HG02571 (cell line): ENCODE data around the gene TNFRSF13B.
"Not testable (repeated sequence)": the region's sequence is repeated elsewhere in the genome, so short reads cannot be mapped to it uniquely, and the experiment has no call there.

Experiments
- ATAC-seq: cut with Tn5 transposase; IDR thresholded peaks from one replicate; pipeline ENCODE4 v1.9.1; 2021; ENCODE audit warnings: mild to moderate bottlenecking, moderate library complexity; ENCODE audit not compliant: unreplicated experiment

Gene TNFRSF13B

DNA sequence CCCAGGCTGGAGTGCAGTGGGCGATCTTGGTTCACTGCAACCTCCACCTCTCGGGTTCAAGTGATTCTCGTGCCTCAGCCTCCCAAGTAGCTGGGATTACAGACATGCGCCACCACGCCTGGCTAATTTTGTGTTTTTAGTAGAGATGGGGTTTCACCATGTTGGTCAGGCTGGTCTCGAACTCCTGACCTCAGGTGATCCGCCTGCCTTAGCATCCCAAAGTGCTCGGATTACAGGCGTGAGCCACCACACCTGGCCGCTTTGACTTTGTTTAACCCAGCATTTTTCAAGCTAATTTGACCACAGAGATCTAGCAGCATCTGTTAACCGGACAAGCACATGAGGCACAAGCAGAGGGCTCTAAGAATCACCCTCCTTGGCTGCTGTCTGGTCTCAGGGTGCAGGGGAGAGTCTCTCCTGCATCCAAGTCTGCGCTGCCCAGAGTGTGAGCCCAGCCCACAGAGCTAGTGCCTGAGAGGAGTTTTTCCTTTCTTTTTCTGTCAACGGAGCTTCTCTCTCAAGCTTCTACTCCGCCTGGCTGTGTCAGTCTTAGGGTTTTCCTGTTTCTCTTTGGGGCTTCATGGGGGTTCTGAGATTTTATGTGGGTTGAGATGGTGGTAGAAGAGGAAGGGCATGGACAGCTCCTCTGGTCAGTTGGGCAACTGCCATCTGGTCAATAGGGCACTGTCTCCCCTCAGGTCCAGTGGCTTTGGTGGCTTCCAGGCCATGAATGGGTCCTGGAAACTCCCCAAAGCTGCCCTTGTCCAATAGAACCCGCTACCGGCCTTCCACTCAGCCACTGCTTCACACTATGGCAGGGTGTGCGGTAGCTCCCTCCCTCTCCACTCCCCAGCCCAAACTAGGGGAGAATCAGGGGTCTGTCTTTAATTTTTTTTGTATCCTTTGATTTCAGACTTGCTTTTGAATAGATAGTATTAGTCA lies 59.6 kb downstream of the TNFRSF13B start:
- no peak for ATAC-seq

GRCh38 chr17:16911141-16911937 lies 60.6 kb downstream of the TNFRSF13B start:
- ATAC-seq: no peak

- no peak for ATAC-seq
Observed at GRCh38 chr17:16910341-16910740, 61.6 kb downstream of the TNFRSF13B start.

DNA sequence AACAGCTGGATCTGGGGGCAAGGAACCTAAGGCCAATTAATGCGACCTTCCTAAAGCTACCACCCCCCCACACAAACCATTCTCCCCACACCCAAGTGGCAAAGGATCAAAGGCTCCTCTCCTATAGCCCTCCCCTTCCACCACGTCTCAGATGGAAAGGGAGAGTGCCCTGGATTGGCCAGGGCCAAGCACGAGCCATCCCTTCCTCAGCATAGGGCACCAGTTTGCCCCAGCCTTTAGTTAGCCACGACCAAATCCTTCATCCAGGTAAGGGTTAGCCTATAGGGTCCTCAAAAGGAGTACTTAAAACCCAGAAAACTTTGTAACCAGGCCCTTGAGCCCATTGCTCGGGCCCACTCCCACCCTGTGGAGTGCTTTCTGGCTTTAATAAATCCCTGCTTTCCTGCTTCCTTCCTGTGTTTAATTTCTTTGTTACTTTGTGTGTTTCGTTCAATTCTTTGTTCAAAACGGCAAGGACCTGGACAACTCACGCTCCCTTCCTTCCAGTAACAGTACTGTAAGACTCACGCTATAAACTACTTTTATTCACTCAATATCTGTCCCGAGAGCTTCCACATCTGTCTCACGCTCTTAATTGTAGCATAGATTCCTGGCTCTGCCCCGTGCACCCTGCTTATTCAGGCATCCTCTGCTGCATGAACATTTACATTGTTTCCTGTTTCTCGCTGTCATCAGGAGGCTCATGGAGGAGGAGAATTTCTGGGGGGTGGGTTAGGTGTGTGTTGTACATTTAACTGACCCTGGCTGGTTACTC lies 62.3 kb downstream of the TNFRSF13B start:
- no peak for ATAC-seq

DNA sequence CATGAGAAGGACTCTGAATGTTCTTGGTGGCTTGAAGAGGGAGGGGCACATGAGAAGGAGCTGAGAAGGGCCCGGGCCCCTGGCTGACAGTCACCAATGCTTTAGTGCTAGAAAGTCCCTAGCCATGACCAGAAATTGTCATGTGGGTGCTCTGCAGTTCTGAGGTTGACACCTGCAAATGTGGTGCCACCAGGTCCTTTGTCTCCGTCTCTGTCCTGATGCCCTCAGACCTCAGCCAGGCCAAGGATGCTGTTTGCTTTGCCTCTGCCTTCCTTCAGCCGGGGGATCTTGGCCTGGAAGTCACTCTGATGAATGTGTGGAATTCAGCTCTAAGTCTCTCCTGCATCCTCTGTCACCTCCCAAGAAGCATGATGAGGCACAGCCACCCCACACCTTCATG lies 63.6 kb downstream of the TNFRSF13B start:
- ATAC-seq: no peak

GRCh38 chr17:16906680-16907079 lies 65.2 kb downstream of the TNFRSF13B start:
- no peak for ATAC-seq

GRCh38 chr17:16905593-16906191 lies 66.2 kb downstream of the TNFRSF13B start:
- no peak for ATAC-seq

- ATAC-seq: not testable (repeated sequence)
Observed at GRCh38 chr17:16903070-16903469, 68.8 kb downstream of the TNFRSF13B start.

- no peak for ATAC-seq
Observed at GRCh38 chr17:16900288-16900882, 71.5 kb downstream of the TNFRSF13B start.

DNA sequence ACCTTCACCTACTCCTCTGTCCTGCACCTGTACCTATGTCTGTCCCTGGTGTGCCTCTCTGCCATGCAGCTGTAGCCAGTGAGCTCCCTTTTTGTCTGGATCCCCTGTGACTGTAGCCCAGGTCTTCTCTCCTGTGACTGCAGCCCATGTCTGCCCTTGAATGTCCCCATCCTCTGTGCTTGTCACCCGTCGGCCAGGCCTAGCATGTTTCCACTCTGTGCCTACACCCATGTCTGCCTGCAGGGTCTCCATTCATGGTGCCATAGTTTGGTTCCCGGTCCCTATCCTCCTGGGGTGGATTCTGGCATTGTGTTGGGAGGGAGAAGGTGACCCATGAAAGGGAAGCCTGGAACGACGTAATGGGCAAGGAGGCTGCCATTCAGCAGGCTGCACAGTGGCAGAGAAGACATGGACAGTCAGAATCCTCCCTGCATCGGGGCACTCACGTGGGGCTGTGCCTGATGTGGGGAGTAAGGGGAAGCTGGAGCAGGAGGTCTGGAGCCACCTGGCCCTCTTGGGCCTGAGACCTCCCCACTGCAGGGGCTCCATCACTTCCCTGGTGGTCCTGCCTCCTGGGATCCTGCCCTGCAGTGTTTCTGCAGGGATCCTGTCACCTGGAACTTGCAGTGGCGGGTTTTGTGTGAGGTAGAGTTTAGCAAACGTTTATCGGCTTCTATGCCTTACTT lies 74.6 kb downstream of the TNFRSF13B start:
- not testable (repeated sequence) for ATAC-seq

GRCh38 chr17:16896235-16896634 lies 75.7 kb downstream of the TNFRSF13B start:
- not testable (repeated sequence) for ATAC-seq

DNA sequence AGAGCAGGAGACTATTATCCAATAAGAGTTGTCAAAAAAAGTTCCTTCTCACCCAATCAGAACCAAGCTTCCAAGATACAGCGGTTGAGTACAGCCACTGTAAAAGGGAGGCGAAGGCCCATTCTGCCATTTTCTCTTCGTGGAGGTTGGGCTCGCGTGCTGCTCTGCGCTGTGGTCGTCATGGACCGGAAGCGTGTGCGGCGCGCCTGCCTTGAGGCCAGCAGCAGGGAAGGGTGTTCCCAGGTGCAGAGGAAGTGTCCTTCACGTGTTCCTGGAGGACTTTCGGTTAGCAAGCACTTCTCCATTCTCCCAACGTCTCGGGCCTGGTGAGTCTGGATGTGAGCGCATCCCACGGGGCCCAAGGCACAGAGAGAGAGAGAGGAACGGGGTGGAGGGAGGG lies 78.4 kb downstream of the TNFRSF13B start:
- ATAC-seq: not testable (repeated sequence)

DNA sequence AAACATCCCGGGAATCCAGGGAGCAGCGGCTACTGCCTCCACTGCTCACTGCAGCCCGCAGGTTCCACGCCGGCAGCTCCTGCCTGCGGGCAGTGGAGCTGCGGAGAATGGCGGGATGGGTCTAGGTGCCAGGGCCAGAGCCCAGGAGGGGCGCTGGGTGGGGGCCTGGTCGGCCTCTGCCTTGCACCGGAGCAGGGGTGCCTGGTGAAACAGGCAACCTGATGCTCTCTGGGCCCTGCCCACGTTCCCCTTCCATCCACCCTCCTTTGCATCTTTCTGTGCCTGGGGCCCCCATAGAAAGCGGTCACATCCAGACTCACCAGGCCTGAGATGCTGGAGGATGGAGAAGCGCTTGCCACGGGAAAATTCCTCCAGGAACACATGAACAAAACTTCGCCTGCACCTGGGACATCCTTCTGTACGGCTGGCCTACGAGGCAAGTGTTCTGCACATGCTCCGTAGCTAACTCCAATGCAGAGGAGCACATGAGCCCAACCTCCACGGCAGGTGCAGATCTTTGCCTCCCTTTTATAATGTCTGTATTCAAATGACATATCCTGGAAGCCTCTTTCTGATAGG lies 79.0 kb downstream of the TNFRSF13B start:
- ATAC-seq: not testable (repeated sequence)

DNA sequence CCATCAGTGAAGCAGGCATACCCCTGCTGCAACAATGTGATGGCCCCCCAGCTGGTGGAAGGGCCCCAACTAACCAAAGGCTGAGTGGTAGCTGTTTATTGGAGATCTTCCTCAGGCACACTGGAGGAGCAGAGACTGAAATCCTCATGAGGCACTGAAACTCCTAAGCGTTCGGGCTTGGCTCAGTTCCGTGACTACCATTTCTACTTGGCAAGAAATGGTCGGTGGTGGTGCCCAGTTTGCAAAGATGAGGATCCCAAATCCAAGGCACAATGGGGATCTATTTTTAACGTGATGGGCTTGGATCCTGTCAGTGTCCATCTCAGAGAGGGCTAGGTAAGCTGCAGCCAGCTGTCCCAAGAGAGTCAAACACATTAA lies 82.8 kb downstream of the TNFRSF13B start:
- no peak for ATAC-seq
